Mucosa of gallbladder (tissue), 1 donor: Measurements from ENCODE around the gene CREB5. TPM values are rescaled to one million over a fixed set of nuclear protein-coding genes. Genes with fewer than 3 reads are reported as not detected.
"Not testable (repeated sequence)": the region's sequence is repeated elsewhere in the genome, so short reads cannot be mapped to it uniquely, and the experiment has no call there.

ENCODE experiments used
- DNase-seq: peaks from one replicate; pipeline ENCODE4 v3.0.0-alpha.2; 2020; ENCODE audit warnings: low spot score
- total RNA-seq: library from RNA; stranded (reverse); gene quantifications from one replicate; pipeline ENCODE4 v1.2.1, GENCODE V29; 2021
- donor health status: DM: no; HTN: no; CAD: no.

Gene CREB5
- total RNA-seq, 1 donor from 2014 or later = 22.5 TPM

DNA sequence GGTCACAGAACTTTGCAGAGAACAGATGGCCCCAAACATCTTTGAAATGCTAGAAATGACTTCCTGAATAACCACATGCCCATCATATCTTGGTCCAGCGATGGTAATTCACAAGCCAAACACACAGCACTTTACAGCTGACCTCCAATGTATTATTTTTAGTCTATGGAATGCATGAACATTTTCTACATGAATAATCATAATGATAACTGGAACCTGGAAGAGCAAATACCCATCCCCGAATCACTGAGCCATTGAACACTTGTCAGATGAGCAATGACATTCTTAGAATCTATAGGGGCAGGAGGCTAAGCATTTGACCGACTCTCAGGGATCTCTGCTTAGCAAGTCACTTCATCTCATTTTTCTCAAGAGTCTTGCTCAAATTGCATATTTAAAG, 167.3 kb downstream of the CREB5 start:
- no peak for DNase-seq

DNA sequence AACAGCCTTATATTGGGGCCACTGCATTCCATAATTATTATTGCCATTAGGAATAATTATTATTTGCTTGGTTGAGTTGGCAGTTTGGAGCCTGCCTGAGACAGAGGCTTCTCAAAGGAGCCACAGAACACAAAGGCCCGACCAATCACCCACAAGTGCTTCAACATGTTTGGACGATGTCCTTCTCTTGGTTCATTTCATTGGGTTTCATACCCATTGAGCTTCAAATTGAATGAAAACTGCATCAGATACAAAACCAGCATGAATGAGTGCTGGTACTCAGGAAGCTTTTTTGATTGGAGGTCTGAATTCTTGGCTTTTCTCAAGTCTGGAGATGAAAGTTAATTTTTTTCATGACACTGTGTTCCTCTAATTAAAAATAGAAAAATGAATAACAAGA, 168.3 kb downstream of the CREB5 start:
- DNase-seq = no peak

DNA sequence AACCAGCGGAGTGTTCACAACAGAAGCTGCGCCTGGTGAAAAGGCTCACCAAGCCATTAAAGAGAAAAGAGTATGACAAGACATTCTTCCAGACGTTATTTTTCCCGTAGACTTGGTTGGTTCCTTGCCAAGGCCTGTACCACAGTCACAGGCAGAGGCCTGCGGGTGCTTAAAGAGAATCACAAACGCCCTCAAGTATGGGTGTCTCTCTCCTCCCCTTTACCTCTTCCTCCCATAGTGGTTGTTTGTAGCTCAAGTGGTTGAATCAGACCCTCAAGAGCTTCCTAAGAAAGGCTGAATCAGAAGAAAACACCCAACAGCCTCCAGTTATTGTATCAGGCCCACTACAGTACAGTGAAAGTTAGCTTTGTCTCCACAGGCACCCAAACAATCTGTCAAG, 169.0 kb downstream of the CREB5 start:
- DNase-seq = no peak

DNA sequence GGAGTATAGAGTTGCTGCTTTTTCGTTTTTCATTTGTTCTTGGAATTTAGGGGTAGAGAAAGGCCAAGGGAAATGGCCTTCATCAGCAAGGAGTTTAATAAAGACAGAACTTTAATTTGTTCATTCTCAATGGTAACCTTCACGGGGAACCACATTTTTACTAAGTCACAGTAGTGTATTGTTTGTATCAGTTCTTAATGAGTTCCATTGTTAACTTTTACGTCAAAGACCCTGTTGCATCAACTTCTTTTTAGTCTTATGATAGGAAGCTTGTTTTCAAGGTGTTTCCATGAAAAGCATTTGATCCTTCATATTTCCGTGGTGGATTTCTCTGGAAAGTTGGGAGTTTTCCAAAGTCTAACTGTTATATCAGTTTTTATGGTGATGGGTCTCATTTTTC, 169.9 kb downstream of the CREB5 start:
- DNase-seq = no peak

DNA sequence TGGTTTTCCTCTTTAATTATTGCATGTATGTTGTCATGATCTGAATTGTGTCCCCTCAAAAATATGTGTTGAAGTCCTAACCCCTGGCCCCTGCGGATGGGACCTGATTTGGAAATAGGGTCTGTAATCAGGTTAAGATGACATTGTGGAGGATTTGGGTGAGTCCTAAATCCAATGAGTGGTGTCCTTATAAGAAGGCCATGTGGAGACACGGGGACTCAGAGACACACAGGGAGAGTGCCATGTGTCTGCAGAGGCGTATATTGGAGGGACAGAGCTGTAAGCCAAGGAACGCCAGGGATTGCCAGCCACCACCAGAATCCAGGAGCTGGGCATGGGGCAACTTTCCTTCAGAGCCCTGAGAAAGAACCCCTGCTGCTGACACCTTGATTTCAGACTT, 171.9 kb downstream of the CREB5 start:
- no peak for DNase-seq

DNA sequence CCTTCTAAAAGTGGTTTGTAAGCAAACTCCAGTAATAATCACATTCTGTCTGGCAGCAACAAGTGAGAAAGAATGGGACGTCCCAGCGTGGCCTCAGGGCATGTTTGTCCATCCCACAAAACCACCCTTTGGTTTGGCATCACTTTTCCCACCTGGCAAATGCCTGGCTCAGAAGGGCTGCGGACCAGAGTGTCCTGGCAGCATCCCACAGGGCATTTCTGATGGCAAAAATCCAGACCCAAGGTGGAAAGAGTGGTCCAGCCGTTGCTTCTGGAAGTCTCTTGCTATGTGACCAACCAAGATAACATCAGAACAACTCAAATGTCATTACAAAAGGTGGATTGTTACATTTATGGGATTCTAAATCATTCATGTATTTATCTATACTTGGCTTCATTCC, 174.4 kb downstream of the CREB5 start:
- DNase-seq = no peak

DNA sequence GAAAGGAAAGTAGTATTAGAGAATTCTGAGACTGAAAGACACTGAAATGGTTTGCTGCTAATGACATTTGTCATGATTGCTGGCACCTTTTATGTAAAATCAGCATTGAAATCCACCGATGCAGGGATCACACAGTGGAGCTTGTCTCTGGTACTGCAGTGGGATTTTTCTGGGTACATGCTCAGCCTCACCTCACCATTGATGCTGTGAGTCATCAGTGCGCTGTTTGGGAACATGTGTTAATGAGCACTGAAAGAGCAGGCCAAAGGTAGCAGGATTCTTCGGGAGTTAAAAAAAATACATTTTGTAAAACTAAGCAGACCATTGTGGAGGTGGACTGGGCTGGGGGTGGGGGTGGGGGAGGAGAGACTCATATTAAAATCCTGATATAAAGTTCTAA, 174.9 kb downstream of the CREB5 start:
- no peak for DNase-seq

DNA sequence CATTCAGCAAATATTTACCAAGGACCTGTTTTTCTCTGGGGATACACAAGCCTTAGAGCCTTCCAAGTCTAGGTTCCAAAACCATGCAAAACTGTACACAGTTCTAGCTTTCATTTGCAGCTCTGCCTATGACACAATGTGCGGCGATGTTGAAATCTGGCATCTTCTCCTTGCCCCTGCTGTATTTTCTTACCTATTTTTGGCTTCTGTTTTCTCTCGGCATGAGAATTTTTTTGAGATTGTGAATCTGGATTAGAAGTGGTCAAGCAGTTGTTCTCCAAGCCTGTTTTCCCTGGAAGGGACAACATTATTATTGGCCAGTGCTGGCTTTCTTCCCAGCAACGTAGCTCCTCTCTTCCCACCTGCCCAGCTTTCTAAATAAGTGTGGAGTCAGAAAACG, 176.3 kb downstream of the CREB5 start:
- DNase-seq = no peak

DNA sequence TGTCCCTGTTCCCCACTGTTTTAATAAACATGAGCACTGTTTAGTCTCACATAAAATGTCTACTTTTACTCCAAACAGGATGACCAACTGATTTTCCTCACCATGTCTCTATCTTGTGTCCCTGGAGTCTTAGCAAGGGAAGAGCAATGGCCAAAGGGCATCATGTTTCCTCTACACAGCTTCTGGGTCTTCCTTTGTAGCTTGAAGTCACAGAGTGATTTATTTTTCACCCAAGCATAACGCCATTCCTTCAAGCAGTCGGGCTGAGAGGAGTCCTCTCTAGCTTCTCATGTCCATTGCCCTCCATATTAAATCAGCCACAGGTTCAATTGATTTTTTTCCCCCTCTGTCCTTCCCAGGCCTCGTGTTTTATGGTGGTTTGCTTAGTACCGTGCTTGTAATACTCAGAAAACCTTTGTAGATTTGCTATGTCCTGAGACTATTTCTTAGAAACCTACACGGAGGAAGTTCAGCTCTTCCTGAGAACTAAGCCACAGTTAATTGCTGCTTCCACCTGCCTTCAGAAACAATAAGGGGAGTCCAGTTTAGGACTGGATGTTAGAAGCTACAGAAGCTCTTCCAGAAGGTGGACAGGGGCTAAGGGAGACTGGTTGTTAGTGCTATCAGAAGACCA, 178.8 kb downstream of the CREB5 start:
- no peak for DNase-seq

DNA sequence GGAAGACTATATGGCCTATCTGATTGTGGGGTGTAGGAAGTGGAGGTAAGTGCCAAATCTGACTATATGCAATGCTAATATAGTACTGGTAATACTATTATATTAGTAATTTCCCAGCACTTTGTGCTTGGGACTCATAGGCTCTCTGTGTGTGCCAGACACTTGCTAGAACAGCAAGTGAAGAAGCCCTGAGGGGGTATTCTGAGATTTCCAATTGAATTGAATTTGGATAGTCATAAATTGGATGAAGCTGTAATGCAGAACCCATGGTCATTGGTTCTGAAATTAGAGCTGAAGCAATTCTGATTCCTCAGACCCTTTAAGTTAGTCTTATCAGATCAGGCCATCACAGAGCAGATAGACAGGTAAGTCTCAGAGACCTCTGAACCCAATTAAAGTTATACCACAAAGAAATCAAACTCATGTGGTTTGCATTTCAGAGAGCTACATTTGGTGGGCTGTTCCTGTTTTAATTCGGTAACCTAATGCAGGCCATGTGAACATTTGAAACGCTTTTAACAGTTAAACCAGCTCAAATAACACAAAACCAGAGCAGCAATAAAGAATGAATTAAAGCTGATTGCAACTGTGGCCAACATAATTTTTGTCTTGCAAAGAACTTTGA, 179.5 kb downstream of the CREB5 start:
- DNase-seq = no peak

DNA sequence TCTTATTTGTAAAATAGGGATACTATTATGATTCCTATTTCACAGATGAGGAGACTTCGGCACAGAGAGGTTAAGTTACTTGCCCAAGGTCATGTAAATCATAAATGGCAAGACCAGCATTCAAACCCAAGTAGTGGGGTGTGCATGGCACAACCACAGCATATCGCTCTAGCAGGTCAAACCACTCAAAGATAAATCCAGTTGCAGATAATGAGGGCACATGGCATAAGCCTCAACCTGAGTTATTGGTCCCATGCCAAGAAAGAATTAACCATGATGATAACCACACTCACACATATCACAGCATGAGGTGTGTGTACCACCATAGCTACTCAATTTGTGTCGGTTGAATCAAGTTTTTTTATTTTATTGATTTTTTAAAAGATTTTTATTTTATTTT, 180.5 kb downstream of the CREB5 start:
- no peak for DNase-seq

DNA sequence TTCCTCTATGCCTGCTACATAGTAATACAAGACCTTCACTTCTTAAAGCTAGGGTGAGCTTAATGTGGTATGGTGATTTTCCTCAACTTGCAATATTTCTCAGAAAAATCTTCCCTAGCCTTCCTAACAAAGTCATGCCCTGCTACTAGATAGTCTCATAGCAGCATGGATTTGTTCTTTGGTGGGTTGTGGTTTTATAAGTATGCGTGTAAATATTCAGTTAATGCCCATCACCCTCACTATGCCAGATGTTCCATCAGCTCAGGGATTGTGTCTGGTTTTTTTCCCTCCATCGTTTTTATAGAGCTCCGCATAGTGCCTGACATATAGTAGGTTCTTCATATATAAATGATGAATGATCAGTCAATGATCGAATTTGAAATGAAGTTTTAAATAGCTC, 182.8 kb downstream of the CREB5 start:
- DNase-seq = no peak

DNA sequence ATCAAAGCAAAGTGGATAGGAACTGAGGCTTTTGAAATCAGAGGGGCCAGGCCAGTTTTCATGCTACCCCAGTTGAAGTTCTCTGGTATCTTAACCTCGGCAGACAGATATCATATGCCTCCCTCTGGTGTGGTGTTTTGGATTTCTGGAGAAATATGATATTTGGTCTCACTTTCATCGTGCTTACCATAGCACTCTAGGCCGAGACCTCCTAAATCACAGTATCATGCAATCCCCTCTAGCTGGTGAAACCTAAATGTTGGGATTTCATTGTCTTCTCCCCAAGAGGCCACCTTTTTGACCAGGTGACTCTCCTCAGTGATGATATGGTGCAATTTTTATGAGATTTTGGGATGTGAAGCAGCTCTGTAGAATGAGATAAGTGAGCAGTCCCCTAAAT, 183.5 kb downstream of the CREB5 start:
- no peak for DNase-seq

DNA sequence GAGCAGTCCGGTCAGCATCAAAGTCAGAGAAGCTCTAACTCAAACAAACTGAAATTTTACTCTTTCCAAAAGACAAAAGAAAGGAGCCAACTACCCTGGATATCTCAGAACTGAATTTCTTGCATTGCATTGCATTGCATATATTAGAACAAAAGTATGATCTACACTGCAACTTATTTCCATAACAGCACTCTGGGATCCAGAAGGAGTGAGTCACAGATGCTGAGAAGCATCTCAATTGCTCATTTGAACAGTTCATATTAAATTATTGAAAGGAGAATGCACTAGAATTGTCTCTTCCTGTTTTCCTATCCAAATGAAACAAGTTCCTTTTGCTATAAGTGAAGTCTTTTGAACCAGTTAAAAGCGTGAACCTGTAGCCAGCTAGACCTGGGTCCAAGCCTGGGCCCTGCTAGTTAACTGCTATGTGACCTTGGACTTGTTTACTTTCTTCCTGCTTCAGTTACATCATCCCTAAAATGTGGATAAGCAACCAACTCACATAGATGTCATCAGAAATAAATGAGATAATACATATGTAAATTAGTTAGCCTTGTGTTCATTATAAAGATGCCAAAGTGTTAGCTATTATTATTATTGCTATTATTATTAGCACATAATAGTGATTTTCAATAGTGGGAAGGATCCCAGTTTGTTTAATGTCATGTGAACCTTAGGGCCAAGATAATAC, 184.1 kb downstream of the CREB5 start:
- no peak for DNase-seq

DNA sequence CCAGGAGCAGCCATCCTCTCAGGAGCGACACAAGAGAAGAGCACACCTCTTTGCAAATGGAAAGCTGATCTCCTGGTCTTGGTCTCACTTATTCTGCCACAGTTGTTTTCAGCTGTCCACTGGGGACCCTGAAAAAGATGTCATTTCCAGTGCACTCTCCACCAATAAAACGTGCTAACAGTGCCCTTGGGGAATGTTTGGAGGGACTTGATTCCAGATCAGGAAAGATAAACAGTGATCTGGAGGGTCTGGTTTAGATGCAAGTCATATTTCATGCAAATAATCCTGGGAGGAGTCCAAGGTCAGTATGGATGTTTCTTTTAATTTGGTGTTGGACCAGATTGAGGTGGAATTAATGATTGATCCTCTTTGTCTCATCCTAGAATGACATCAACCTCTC, 185.0 kb downstream of the CREB5 start:
- DNase-seq = no peak

DNA sequence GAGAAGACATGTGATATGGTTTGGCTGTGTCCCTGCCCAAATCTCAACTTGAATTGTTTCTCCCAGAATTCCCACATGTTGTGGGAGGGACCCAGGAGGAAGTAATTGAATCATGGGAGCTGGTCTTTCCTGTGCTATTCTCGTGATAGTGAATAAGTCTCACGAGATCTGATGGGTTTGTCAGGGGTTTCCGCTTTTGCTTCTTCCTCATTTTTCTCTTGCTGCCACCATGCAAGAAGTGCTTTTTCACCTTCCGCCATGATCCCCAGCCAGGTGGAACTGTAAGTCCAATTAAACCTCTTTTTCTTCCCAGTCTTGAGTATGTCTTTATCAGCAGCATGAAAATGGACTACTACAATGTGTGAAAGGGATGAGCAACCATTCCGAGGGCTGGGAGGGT, 185.7 kb downstream of the CREB5 start:
- DNase-seq = not testable (repeated sequence)

DNA sequence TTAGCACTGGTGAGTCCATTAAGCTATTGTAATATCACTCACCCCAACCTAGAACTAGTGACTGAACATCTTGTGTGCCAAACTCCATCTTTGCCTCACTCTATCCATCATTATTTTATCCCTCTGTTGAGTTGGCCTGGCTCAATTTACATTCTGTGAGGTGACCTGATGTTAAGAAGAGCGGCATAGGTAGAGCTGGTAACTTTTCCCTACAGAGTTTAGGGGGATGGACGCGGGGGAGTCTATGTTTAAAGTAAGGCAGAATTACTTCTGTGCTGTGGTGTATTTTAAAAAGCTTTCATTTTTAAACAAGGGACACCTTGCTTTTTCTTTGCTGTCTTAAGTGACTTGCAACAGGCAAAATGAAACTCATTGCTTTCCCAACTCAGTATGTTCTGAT, 186.3 kb downstream of the CREB5 start:
- no peak for DNase-seq

DNA sequence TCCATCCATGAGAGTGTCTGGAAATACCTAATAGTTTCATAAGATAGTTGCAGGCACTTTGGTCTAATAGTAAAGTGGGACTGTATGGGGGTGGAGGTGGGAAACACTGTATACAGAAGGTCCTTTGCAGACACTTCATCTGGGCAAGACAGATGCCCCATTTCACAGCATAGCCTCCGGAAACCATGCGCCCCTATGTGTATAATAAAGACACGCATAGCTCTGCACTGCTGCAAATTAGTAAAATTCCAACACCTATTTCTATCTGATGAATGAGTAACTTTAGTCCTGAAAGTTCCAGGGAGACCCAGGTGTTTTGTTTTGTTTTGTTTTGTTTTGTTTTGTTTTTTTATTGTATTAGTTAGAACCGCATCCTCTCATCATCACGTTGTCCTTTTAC, 187.1 kb downstream of the CREB5 start:
- DNase-seq = no peak

DNA sequence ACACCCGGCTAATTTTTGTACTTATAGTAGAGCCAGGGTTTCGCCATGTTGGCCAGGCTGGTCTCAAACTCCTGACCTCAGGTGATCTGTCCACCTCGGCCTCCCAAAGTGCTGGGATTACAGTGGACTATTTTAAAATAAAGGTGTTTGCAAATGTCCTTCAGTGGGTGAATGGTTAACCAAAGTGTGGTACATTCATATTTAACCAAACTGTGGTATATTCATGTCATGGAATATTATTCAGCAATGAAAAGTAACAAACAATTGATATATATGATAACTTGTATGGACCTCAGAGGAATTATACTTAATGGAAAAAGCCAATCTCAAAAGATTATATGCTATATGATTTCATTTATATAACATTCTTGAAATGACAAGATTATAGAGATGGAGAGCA, 190.0 kb downstream of the CREB5 start:
- DNase-seq = no peak

DNA sequence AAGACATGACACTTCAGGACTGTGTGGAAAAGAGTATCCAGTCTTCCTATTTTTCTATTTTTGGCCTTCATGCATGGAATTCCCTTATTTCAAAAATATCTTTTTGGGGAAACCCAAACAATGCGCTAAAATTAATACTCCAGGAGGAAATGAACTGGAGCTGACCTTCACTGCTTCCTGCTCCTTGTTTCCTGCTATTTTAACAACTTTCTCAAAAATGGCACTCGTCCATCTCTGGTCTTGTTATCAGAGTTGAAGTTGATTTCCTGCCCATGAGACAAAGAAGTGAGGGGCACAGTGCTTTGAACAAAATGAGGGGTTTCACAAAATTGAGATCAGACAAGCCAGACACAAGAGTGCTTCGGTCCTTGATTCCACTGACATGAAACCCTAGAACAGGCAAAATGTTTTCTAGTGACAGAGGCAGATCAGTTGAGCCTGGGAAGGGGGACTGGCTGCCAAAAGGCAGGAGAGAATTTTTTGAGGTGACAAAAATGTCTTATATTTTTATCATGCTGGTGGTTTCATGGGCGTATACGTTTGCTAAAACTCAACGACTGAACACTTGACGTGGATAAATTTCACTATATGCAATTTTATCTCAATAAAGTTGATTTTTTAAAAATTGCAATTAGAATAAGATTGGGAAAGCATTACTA, 193.2 kb downstream of the CREB5 start:
- DNase-seq = no peak

DNA sequence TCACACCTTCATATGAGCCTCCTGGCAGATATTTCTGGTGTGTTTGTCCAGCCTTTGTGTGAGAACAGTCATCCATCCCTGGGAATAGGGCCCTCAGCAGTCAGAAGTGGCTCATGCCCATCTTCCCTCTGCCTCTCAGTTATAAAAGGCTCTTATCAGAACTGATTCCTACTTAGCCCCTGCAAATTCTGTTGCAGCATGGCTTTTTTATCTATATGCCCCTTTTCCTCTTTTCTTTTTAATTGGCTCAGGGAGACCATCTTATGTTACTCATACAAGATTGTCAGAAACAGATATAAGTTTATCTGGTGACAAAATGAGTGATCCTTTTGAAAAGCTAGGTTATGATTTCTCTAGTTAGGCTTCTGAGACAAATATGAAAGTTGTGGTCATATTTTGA, 194.1 kb downstream of the CREB5 start:
- no peak for DNase-seq

DNA sequence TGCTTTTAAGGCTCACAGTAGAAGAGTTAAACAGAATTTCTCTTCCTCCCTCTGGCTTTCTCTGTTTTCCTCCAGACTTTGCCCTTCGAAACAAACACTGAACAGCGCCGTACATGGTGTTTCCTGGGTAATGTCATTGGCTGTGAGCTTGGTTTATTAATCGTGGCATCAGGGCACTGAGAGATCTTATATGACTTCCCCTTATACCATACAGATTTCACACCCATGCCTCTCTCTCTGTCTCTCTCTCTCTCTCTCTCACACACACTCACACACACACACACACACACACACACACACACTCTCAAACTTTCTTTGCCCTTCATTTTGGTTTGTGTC, 195.5 kb downstream of the CREB5 start:
- peak; percentile 37 for DNase-seq

DNA sequence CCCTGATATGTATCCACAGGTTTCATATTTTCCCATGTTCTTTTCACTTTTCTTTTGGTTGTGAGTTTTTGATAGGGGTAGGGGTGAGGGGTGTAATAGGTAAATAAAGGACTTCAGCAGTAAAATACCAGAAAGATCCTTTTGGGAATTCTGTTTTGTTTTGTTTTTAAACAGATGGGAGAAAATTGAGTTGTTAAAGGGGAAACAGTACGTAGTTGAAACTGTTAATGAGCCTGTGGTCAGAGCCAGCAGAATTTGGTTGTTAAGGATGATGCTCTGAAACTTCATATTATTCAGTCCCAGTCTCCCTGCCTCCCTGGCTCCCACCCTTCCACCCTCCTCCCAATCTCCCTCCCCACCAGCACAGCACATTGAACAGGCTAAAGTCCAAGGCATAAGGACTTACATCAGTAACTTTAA, 195.9 kb downstream of the CREB5 start:
- DNase-seq = no peak
